ENCODE measurements around the gene TAC3. TPM values are rescaled to one million over a fixed set of nuclear protein-coding genes. Genes with fewer than 3 reads are reported as not detected.

TAC3 gene
- total and polyA plus RNA-seq, 2 experiments from 2014 or later: 13.0 to 113 TPM

Other genes starting within 250 kb of the TAC3 start
- not detected in 2 replicates for gene SDR9C7, start 82.1 kb downstream of the TAC3 start, total RNA-seq
- not detected in 2 replicates for gene SDR9C7, start 82.1 kb downstream of the TAC3 start, polyA plus RNA-seq
- gene RDH16, start 58.9 kb downstream of the TAC3 start, total RNA-seq: 1.7 TPM in 2 replicates
- 0.58 and 0.64 TPM in 2 replicates for gene RDH16, start 58.9 kb downstream of the TAC3 start, polyA plus RNA-seq
- 6.4 and 6.5 TPM in 2 replicates for gene ZBTB39, start 10.0 kb downstream of the TAC3 start, total RNA-seq
- 1.8 and 2.0 TPM in 2 replicates for gene ZBTB39, start 10.0 kb downstream of the TAC3 start, polyA plus RNA-seq
- 28.3 and 29.2 TPM in 2 replicates for gene MYO1A, start 33.6 kb upstream of the TAC3 start, total RNA-seq
- gene MYO1A, start 33.6 kb upstream of the TAC3 start, polyA plus RNA-seq: 23.8 and 25.2 TPM in 2 replicates
- gene NEMP1, start 62.3 kb upstream of the TAC3 start, total RNA-seq: 8.3 and 9.3 TPM in 2 replicates
- gene NEMP1, start 62.3 kb upstream of the TAC3 start, polyA plus RNA-seq: 3.0 and 6.2 TPM in 2 replicates
- gene NAB2, start 72.6 kb upstream of the TAC3 start, total RNA-seq: 21.9 and 24.8 TPM in 2 replicates
- 12.3 and 12.9 TPM in 2 replicates for gene NAB2, start 72.6 kb upstream of the TAC3 start, polyA plus RNA-seq
- 76.7 and 78.9 TPM in 2 replicates for gene STAT6, start 94.8 kb upstream of the TAC3 start, total RNA-seq
- 80.0 and 101 TPM in 2 replicates for gene STAT6, start 94.8 kb upstream of the TAC3 start, polyA plus RNA-seq
- 48.5 and 76.8 TPM in 2 replicates for gene LRP1, start 112.0 kb upstream of the TAC3 start, total RNA-seq
- 47.8 and 57.6 TPM in 2 replicates for gene LRP1, start 112.0 kb upstream of the TAC3 start, polyA plus RNA-seq
- gene LRP1-AS, start 131.1 kb upstream of the TAC3 start, total RNA-seq: not detected in 2 replicates
- gene LRP1-AS, start 131.1 kb upstream of the TAC3 start, polyA plus RNA-seq: 0.59 TPM in 1 of 2 replicates, not detected in the other
- 0.52 and 1.1 TPM in 2 replicates for gene NXPH4, start 200.3 kb upstream of the TAC3 start, total RNA-seq
- 2.7 and 3.3 TPM in 2 replicates for gene NXPH4, start 200.3 kb upstream of the TAC3 start, polyA plus RNA-seq
- 168 and 193 TPM in 2 replicates for gene SHMT2, start 213.2 kb upstream of the TAC3 start, total RNA-seq
- 85.3 and 126 TPM in 2 replicates for gene SHMT2, start 213.2 kb upstream of the TAC3 start, polyA plus RNA-seq
- gene STAC3, start 234.7 kb upstream of the TAC3 start, total RNA-seq: 0.23 and 1.1 TPM in 2 replicates
- 0.49 and 0.83 TPM in 2 replicates for gene STAC3, start 234.7 kb upstream of the TAC3 start, polyA plus RNA-seq

Measured in hepatocyte (in vitro differentiated cells).